ENCODE results near the gene UBC.

The UBC gene

DNA sequence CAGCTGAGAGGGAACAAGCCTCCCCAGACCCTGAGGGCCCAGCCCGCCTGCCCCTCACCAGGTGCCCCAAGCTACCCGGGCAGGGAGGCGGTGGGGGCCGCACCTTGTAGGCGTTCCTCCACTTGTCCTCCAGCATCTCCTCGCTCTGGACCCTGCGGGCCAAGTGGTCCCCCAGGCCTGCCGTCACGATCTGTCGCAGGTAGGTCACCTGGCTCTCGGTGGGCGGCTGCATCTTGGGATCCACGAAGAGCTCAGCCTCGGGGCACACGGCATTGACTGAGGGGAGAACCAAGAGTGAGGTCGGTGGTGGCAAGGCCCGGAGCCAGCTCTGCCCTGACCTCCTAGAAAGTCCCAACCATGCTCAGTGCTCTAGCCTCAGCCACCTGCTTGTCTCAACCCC, 37.8 kb upstream of the UBC start:
- TF ChIP-seq, protein P1, sequence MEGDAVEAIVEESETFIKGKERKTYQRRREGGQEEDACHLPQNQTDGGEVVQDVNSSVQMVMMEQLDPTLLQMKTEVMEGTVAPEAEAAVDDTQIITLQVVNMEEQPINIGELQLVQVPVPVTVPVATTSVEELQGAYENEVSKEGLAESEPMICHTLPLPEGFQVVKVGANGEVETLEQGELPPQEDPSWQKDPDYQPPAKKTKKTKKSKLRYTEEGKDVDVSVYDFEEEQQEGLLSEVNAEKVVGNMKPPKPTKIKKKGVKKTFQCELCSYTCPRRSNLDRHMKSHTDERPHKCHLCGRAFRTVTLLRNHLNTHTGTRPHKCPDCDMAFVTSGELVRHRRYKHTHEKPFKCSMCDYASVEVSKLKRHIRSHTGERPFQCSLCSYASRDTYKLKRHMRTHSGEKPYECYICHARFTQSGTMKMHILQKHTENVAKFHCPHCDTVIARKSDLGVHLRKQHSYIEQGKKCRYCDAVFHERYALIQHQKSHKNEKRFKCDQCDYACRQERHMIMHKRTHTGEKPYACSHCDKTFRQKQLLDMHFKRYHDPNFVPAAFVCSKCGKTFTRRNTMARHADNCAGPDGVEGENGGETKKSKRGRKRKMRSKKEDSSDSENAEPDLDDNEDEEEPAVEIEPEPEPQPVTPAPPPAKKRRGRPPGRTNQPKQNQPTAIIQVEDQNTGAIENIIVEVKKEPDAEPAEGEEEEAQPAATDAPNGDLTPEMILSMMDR (IDR thresholded peaks at IDR 0.05; ENCODE audit: low read depth, low read length) = no peak
- no peak overlapping the region for H3K4me3 ChIP-seq (ENCODE audit: low read depth, low read length)

- H3K4me3 ChIP-seq (ENCODE audit: low read depth, low read length) = no peak overlapping the region
- TF ChIP-seq, protein P1 (IDR thresholded peaks at IDR 0.05; ENCODE audit: low read depth, low read length) = no peak
Measured at GRCh38 chr12:124949779-124950728, 35.6 kb upstream of the UBC start.

DNA sequence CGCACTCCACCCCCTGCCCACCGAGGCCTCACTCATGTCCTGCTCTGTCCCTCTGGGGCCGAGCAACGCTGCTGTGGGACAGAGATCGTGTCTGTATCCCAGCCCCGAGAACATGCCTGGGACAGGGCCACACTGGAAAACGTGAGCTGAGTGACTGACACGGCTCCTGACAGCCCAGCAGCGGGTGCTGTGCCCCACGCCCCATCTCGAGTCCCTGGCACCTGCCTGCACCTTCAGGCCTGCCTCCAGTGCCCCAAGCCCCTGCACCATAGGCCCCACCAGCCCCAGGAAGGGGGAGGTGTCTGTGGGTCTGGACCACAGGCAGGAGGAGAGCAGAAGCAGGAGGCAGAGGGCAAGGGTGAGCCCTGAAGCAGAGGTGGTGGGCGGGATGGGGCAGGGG, 34.6 kb upstream of the UBC start:
- TF ChIP-seq, protein P1 (IDR thresholded peaks at IDR 0.05; ENCODE audit: low read depth, low read length) = no peak
- H3K4me3 ChIP-seq (ENCODE audit: low read depth, low read length) = no peak overlapping the region

DNA sequence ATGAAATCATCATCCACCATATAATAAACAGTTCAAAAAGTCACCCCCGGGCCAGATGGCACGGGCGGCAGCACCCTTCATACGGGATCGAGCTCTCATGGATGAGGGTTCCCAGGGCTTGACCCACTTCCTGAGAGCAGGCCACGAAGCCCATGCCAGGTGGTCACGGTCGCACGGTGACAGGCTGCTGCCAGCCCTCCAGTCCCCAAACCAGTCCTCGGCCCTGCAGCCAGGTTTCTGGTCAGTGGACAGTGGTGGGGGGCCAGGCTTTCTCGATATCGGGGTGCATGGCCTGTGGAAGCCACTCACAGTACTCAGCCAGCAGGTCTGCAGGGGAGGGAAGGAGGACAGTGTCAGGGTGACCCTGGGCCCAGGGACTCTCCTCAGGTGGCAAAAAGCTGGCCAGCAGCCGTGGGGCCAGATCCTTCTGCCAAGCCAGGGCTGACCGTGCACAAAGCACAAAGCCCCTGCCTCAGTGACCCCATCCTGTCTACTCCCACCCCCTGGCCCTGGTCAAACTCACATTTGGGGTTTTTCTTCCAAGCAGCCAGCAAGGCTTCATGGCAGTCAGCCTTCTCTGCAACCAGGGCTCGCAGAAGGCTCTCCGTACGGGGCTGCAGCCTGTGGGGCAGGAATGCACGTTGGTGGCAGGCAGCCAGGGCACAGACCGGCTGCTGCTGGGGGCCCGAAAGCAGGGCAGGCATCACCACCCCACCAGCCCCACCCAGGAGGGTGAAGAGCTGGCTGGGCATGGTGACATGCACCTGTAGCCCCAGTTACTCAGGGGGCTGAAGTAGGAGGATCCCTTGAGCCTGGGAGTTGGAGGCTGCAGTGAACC, 33.3 kb upstream of the UBC start:
- no peak overlapping the region for H3K4me3 ChIP-seq (ENCODE audit: low read depth, low read length)
- TF ChIP-seq, protein P1 (IDR thresholded peaks at IDR 0.05; ENCODE audit: low read depth, low read length) = no peak

DNA sequence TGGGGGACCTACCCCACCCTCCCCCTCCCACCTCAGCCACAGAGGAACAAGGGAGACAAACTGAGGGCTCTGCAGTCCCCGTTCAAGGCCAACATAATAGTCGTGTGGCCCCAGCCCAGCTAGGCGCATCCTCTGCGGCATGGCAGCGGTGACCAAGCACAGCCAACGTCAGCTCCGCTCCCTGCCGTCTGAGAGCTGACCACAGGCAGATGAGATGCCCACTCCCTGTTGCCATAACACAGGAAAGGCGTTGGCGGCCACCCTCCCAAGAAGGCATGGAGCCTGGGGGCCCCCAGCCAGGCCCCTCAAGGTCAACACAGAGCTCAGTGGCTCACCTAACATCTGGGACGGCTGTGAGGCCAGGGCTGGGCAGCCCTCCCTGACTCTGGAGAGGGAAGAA, 32.6 kb upstream of the UBC start:
- no peak overlapping the region for H3K4me3 ChIP-seq (ENCODE audit: low read depth, low read length)
- TF ChIP-seq, protein P1 (IDR thresholded peaks at IDR 0.05; ENCODE audit: low read depth, low read length) = no peak

DNA sequence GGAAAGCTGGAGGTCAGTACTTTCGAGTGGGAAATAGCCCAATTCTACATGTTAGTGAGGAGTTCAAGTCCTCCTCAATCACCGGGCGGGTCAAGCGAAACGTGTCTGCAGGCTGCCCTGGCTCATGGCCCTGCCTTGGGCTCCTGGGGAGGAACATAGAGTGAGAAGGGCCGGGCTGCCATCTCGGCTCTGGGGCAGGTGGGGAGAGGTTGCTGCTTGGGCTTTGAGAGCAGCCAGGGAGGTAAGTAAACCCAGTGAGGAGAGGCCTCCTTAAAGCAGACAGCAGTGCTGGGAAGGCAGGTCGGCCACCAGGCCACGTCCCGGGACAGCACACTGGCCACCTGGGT, 32.0 kb upstream of the UBC start:
- H3K4me3 ChIP-seq (ENCODE audit: low read depth, low read length) = no peak overlapping the region
- TF ChIP-seq, protein P1 (IDR thresholded peaks at IDR 0.05; ENCODE audit: low read depth, low read length) = no peak

- H3K4me3 ChIP-seq (ENCODE audit: low read depth, low read length) = peak overlapping the region; percentile 39; the same call in 1 of the 2 replicates
- TF ChIP-seq, protein P1 (IDR thresholded peaks at IDR 0.05; ENCODE audit: low read depth, low read length) = no peak
Measured at GRCh38 chr12:124941170-124941527, 26.7 kb upstream of the UBC start.
